Stimulated activated CD8-positive, alpha-beta memory T cell treated with anti-CD3 and anti-CD28 coated beads, Interleukin-12 subunit alpha, Interleukin-12 subunit beta, amount 100 ng/mL, for 4 hours (primary cell): ENCODE data around the gene EHHADH.
"Not testable (repeated sequence)": the region's sequence is repeated elsewhere in the genome, so short reads cannot be mapped to it uniquely, and the experiment has no call there.

ENCODE experiments used
- DNase-seq: peaks from one replicate; pipeline ENCODE4 v3.0.0-alpha.2; 2020; ENCODE audit warnings: low read depth

The EHHADH gene

DNA sequence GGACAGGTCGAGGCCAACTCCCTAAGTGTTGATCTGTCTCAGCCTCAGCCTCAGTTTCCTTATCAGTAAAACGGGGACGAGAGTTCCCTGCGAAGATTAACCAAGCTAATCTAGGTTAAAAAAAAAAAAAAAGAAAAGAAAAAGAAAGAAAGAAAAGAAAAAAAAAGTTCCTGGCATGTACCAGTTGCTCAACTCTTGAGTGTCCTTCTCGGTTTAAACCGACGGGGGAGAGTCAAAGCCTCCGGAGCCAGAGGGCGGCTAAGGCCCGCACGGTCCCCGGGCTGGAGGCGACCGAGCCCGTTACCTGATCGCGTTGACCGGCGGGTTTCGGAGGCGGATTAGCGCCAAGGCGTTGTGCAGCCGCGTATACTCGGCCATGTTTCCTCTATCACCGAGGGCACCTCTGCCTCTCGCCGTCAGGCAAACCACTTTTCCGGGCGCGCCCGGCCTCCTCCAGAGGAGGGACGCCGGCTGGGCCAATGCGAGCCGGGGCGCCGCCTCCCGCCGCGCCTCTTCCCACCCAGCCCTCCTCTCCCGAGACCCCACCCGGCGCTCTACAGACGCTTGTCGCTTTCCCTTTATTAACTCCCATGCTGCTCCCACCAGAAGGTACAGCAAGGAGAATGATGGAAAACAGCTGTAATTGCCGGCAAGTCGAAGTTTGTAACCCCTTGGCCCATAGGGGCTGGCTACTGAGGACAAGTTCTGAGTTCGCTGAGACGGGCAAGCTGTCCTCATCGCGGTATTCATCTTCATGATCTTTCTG is at the start of gene EHHADH:
Gene EHHADH, minus strand, starts transcription at position 405 of the 766 bp plus-strand sequence. Its CDS starts 27 bp downstream, at position 378.
- DNase-seq, result peak; percentile 19

DNA sequence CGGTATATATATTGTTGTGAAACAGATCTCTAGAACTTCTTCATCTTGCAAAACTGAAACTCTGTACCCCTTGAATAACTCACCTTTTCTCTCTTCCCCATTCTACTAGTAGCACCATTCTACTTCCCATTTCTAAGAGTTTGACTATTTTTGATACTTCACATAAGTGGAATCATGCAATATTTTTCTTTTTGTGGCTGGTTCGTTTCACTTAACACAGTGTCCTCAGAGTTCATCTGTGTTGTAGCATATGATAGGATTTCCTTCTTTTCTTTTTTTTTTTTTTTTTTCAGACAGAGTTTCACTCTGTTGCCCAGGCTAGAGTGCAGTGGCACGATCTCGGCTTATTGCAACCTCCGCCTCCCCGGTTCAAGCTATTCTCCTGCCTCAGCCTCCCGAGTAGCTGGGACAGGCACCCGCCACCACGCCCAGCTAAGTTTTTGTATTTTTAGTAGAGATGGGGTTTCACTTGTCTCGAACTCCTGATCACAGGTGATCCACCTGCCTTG is 46.1 kb upstream of the EHHADH start:
- DNase-seq, result not testable (repeated sequence)

DNA sequence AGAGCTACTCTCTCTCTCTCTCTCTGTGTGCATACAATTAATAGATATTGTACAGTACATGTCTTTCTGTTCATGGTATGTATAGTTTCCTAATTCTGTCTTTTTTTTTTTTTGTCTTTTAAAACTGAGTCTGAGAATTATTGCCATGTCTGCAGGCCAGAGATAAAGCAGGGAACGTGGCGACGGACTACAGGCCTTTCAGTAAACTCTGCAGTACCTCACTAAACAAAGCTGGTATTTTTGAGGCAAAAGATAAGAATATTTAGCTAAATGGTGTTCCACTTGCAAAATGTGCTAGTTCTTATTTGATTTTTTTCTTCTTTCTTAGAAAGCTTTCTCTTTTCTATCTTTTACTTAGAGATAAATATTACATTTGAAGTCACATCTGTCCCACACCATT is 44.0 kb upstream of the EHHADH start:
- no peak for DNase-seq

DNA sequence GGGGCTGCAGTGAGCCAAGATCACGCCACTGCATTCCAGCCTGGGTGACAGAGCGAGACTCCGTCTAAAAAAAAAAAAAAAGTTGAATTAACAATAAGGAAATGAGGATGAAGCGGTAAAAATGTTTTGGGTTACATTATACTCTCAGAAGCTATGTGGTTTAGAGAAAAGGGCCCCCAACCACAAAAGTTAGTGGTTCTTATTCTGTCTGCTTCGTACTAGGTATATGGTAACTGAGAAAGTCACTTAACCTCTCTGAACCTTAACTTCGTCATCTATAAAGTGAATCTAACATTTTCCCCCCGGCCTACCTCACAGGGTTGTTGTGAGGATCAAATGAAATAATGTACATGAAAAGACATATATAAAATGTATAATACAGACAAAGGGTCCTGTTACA is 38.4 kb upstream of the EHHADH start:
- no peak for DNase-seq

DNA sequence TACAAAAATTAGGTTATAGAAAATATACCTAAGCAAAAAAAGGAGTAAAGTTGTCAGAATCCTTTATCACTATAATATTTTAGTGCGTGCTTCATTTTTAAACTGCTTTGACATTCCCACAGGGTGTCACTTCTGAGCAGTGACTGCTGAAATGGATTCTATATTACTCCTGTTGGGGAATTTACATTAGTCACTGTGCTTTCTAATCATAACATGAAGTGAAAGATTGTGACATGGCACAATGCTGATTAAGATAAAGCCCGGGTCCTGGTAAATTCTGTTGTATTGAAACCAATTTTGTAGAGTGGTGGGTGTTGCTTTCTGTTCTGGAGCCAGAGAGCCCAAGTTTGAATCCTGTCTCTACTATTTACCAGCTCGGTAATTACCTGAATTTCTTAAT is 36.4 kb upstream of the EHHADH start:
- DNase-seq, result no peak

DNA sequence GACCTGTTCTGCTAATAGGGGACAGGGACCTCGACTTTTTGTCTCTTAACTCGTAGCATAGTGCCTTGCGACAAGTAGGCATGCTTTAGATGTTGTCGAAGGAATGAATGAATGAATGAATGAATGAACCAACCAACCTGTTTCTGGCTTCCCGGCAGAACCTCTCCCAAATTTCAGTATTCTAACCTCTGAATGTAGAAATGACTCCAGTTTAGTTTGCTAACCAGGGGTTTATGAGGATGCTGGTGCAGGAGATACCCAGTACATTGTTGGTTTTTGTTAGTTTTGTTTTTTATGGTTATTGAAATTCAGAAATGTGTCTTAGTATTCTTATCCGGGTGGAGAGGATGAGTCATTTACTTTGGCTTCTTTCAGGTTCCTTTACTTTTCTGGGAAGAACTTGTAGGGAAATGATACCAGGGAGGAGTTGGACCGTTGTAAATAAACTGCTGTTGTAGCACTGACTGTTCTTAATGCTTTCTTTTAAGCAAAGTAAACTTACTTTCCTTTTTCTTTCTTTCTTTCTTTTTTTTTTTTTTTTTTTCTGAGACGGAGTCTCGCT is 29.6 kb upstream of the EHHADH start:
- no peak for DNase-seq

DNA sequence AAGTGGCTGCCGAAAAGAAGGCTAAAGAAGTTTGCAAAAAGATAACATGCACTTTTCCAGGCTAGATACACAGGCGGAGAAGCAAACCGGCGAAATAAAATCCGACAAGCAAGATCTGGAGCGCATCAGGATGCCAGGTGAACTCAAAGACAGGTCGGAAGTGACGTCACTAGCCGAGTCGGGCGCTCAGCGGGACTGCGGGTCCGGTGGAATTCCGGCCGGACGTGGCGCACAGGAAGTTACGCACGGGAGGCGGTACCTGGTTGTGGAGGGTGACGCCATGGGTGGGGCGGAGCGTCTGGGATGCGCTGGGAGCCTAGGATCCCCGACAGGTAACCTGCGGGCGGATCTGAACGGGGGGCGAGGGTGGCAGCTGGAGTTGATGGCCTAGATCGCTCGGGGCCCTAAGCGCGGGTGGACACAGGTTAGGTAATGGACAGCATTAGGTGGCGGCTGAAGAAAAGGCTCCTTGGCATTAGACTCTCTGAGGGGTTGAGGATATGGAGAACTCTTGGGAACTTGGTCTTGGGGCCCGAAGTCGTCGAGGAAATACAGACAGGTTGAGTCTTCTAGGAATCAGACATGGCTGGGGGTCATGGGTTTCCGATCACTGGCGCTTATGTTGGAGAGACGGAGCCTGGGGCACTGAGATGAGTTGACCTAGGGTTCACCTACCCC is 29.0 kb upstream of the EHHADH start:
- DNase-seq, result peak; percentile 88

DNA sequence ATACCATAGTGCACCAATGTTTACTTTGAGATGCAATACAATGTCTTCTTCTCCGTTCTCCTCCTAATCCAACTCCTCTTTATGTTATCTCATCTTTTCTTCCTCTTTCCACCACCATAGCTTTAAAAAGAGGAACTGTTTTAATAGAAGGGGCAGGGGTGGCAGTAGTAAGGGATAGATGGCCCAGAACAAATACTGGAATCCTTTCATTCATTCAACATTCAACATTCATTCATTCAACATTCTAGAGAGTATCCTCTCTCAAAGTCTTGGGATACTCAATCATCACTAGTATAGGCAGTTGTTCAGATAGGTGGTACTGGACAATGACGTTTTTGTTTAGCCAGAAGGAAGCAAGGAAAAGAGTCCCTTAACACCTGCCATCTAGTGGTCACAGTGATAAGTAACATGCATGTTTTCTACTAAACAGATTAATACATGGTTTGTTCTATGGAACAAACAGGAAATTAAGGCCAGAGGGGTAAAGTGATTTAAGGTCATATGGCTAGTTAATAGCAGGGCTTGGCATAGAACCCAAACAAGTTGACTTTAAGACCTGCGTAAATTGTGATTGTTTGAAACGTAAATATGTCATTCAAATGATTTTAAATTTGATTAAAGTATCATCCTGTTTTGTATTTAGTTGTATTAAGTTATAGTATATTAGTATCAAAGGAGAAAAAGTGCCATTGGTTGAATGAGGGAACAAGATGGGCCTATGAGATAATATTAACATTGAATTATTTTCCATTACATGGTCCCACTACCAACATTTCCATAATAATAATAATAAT is 26.9 kb upstream of the EHHADH start:
- DNase-seq, result no peak

DNA sequence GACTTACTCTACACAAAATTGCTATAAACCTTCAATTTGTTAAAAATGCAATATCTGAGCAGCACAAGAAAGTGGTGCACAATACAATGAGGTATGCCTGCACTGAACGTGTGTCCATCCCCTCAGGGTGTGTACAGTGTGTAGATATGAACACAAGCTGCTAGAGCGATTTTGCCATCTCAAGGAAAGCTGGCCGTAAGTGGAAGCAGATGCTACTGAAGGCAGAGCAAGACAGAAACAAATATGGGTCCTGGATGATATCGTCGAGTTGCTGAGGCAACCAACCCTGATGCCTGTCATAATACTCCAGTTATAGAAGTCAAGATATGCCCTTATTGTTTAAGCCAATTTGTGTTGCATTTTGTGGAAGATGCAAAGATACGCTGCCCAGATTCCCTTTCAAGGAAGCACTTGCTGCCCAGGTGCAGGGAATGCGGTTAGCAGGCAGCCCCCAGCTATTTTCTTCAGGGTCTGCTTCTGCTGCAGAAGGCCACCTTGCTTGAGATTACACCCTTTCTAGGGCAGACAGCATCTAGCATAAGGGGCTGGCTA is 25.8 kb upstream of the EHHADH start:
- DNase-seq, result no peak

DNA sequence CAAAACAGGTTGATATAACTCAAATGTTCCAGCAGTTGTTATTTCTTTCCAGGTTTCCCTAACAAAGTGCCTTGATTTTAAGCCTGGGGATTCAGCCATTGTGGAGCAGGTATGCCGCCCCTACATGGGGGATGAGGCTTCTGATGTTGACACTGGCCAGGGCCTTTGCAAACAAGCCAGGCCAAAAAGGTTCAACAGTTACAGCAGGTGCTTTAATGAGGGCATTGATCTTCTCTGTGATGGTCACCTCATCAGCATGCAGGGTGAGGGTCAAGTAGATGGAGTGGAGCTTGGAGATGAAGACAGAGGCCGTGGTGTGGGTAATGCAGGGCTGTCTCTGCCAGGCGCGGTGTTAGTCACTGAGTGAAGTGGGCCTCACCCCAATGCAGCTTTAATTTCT is 22.6 kb upstream of the EHHADH start:
- no peak for DNase-seq

DNA sequence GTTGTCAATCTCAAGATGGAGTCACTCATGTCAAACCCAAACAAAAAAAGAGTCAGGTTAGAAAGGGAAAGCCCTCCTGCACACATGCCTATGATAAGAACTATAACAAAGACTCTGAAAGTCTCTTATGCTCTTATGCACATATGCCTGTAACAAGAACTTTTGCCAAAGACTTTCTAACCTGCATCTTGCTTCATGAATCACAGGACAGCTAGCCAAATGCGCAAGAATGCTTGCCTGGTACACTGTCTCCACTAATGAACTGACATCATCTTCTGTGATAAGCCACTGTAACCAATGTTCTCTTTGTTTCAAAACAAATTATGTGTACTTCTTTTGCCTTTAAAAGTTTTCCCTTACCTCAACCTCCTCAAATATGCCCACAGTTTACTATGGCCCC is 18.2 kb upstream of the EHHADH start:
- DNase-seq, result no peak

DNA sequence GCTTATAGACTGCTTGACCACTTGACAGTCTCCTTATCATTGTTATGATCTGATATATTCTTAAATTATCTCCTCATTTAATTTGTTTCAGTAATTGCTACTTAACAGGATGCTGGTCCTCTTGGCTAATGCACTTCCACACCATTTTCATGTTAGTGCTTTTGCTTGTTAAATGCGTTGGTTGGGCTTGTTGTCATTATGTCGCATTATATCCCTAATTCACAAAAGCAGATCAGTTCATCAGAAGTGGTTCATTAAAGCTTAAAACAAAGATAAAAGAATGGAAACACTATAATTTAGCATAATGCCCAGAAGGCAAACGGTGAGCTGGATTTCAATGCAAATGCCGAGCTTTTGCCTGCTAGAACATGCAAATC is 17.1 kb upstream of the EHHADH start:
- no peak for DNase-seq

DNA sequence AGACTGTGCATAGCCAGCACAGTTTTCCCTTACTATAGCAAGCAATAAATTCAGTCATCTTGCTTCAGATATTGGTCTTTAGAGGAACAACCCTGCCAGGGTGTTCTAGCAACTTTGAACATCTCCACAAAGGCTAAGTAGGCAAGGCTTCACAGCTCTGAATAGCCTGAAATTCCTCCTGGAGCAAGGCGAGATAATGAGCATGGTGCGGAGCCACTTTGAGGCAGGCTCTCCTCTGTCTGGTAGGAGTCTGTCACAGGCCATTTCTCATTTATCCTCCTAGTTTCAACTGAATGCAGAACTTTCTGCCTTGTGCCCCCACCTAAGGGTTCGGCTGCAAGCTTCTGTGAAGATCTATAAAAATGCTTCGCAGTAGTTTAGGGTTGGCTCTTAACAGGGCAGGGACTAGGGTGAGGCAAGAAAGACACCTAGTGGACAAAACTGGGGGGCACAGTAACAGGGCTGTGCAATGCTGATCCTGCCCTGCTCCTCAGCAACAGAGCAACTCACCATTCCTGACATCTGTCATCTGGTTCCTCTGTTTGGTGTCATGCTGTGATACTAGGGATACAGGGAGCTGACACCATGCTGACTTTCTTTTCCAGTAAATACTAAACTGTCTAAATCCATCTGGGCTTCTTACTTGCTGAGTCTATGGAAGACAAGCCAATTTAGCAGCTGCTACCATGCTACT is 16.6 kb upstream of the EHHADH start:
- no peak for DNase-seq

DNA sequence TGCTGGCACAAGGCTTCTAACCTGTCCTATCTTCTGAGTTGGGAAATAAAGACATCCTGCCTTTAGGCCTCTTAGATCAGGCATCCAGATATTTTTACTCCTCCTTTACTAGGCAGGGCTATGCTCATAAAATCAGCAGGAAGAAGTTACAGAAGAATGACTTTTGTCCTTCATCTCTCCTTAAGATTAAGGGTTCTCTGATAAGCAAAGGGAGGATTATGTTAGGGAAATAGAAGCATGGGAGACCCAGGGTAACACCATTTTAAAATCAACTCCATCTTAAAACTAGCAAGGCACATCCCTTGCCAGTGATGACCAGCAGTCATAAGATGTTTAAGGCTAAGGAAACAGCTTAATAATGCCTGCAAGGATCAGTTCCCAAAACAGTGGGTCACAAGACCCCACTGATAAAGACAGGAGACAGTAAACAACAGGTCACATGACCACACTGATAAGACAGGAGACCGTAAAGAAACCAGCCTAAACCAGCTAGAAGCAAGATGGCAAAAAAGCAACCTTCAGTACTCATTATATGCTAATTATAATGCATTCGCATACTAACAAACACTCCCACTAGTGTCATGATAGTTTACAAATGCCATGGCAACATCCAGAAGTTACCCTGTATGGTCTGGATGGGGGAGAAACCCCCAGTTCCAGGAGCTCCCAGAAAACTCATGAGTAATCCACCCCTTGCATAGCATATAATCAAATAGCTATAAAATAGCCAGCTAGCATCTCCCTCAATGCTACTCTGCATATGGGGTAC is 14.5 kb upstream of the EHHADH start:
- DNase-seq, result no peak

DNA sequence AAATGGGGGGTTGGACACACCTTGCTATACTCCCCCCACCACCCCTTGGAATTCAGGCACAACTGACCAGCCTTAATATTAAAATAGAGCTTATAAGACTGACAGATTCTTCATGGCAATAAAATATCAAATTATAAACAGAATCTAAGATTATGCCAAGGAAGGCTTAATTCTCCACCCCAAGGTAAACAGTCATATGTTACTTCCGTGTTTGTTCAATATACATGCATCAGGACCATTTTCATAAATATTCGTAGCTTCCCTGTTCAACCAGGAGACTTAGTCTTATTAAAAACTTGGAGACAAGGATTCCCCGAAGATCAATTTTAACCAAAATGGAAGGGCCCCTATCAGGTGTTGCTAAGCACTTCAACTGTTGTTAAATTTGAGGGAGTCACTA is 13.3 kb upstream of the EHHADH start:
- DNase-seq, result no peak

DNA sequence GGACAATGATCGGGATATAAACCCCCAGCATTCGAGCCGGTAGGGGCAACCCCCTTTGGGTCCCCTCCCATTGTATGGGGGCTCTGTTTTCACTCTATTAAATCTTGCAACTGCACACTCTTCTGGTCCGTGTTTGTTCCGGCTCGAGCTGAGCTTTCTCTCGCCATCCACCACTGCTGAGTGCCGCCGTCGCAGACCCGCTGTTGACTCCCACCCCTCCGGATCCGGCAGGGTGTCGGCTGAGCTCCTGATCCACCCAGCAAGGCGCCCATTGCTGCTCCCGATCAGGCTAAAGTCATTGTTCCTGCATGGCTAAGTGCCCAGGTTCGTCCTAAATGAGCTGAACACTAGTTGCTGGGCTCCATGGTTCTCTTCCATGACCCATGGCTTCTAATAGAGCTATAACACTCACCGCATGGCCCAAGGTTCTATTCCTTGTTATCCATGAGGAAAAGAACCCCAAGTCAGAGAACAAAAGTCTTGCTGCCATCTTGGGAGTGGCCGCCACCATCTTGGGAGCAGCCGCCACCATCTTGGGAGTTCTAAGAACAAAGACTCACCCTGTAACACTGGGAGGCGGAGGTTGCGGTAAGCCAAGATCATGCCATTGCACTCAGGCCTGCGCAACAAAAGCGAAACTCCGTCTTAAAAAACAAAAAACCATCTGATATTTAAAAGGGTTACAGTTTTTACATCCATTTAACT is 11.2 kb upstream of the EHHADH start:
- no peak for DNase-seq

DNA sequence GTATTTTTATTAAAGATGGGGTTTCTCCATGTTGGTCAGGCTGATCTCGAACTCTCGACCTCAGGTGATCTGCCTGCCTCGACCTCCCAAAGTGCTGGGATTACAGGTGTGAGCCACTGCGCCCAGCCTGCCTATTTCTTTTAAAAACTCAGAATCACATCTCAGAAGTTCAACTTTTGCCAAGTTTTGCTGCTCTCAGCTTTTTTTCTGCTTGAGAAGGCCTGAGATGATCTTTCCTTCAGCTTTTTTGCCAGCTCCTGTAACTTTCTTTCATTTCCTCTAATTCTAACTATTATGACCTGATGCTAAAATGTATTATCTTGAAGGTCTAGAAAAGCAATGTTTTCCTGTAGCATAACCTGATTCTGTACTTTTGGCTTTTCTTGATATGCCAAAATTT is 9.6 kb upstream of the EHHADH start:
- no peak for DNase-seq

DNA sequence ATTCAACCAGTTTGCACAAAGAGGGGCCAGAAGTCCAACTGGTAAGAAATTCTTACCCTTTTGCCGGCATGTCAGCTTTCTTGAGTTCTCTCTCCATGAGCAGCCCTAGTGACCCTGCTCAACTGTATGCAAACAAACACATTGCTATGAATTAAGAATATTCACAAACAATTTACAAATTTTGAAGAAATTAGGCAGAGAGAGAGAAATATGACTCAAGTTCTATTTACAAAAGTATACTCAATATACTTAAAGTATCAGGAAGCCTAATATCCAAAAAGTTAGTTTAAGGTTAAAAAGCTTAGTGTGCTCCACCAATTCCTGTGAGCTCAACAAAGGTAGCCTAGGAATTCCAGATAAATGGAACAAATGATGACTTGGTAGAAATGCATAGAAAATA is 3.5 kb upstream of the EHHADH start:
- DNase-seq, result no peak

DNA sequence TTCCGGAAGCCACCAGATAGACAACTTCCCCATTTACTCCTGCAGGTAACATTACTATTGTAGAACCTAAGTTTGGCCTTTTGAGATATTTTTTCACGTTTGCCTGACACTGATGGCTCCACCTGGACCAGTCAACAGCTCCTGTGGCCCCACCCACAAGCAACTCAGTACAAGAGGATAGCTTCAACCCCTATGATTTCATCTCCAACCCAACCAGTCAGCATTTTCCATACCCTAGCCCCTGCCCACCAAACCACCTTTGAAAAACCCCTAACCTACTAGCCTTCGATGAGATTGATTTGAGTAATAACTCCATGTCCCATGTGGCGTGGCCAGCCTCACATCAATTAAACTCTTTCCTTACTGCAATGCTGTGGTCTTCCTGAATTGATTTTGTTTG is 950 bp upstream of the EHHADH start:
- no peak for DNase-seq

DNA sequence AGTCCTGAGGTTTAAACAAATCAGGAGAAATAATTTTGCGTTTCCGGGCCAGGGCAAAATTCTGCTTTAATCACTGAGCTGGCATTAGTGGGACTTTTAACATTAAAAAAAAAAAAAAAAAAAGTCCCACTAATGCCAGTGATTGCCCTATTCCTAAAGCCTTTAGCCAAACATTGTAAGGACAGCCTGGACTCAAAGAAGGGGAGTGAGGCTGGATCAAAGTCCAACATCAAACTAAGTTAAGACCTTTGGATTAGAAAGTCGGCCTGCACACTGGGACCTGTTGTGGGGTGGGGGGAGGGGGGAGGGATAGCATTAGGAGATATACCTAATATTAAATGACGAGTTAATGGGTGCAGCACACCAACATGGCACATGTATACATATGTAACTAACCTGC is 716 bp downstream of the EHHADH start:
- not testable (repeated sequence) for DNase-seq
